Breast epithelium (tissue), 4 donors: ENCODE measurements around the gene CACNB1. TPM values are rescaled to one million over a fixed set of nuclear protein-coding genes. Genes with fewer than 3 reads are reported as not detected.
"Not testable (repeated sequence)": the region's sequence is repeated elsewhere in the genome, so short reads cannot be mapped to it uniquely, and the experiment has no call there.

Experiments used
- DNase-seq, 2 donors: peaks; one replicate each; pipeline ENCODE4 v3.0.0-alpha.2; 2019; ENCODE audit warnings: low spot score in 2 of 2
- H3K27ac ChIP-seq, 2 donors: fragments of 200-600 bp; sonication (generic) in 1 of 2; one replicate each; pipeline ENCODE4 v1.5.1; 2016 to 2019; ENCODE audit warnings: mild to moderate bottlenecking in 1 of 2
- H3K27me3 ChIP-seq, 2 donors: fragments of 200-600 bp; sonication (generic) in 1 of 2; one replicate each; pipeline versions ENCODE4 v1.5.1 to v1.6.0; 2017 to 2019; ENCODE audit warnings: control low read depth in 1 of 2, mild to moderate bottlenecking in 1 of 2
- H3K36me3 ChIP-seq: fragments of 200-600 bp; one replicate; pipeline ENCODE4 v1.5.1; 2019
- H3K4me1 ChIP-seq, 2 donors: fragments of 200-600 bp; sonication (generic); one replicate each; pipeline ENCODE4 v1.5.1; 2016 to 2019; ENCODE audit warnings: control low read depth in 1 of 2
- H3K4me3 ChIP-seq, 3 donors: fragments of 200-600 bp; sonication (generic); 1 replicate in 2 of 3; 2 replicates in 1 of 3; pipeline ENCODE4 v1.5.1; 2016 to 2019; ENCODE audit warnings: mild to moderate bottlenecking in 3 of 3, moderate library complexity in 2 of 3
- H3K9me3 ChIP-seq, 2 donors: fragments of 200-600 bp; sonication (generic) in 1 of 2; one replicate each; pipeline ENCODE4 v1.5.1; 2016 to 2019; ENCODE audit warnings: control low read depth in 1 of 2
- POLR2A ChIP-seq: fragments of 450-650 bp; IDR thresholded peaks from one replicate; pipeline ENCODE4 v1.6.1; 2016; ENCODE audit warnings: antibody characterized with exemption, mild to moderate bottlenecking, moderate library complexity
- POLR2AphosphoS5 ChIP-seq, 3 donors: sonication (generic); formaldehyde crosslinking; IDR thresholded peaks; one replicate each; pipeline ENCODE4 v1.6.1; 2017; ENCODE audit warnings: antibody characterized with exemption in 3 of 3
- intact Hi-C: fragments of 100-400 bp; cut with DNase I; formaldehyde crosslinking; loops from one replicate; pipeline ENCODE4 v1.15.1; 2023; ENCODE audit warnings: low total_unique reads
- total RNA-seq, 3 donors: library from RNA; depleted of rRNA; stranded (reverse); fragments of >200 nt; gene quantifications; one replicate each; pipeline ENCODE4 v1.1.0, GENCODE V29; 2016
- TF ChIP-seq, protein P1 (sequence below), 3 donors: fragments of 450-650 bp; IDR thresholded peaks; one replicate each; pipeline ENCODE4 v1.5.1; 2016 to 2017; ENCODE audit warnings: antibody characterized with exemption in 3 of 3, mild to moderate bottlenecking in 3 of 3, moderate library complexity in 3 of 3

Gene CACNB1
- total RNA-seq, 3 donors from 2014 or later = 12.8 to 21.2 (median 13.9) TPM

DNA sequence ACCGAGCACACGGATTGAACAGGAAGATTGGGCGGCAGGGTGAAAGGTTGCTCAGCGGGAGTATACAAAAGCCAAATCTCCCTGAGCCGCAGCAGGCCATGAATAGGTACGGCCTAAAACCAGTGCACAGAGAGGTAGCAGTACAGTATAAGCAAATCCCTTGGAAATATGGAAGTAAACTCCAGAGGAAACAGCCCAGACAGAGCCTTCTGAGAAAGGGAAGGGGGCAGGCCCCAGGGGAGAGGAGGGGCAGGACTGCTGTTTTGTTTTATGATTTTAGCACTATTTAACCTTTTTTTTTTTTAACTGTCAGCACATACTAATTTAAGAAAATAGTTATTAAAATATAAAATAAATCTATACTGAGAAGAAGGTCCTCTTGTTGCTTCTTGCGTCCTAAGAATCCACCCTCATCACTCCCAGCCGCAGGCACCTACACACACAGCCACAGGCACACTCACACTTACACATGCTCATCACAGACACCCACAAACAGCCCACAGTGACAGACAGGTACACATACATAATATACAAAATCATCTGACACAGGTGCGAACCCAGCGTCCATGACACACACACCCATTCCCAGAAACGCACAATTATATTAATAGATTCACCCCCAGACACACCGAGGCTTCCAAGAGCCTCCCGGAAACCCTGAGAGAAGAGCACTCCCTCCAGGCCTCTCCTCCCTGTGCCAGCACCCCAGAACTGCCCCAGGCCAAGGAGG is 58.9 kb downstream of the CACNB1 start:
- intact Hi-C loops = no loop called here
- no peaks in the 10 kb centered on the region for H3K36me3 ChIP-seq
- no peak overlapping the region for H3K4me3 ChIP-seq
- no peak for DNase-seq
- no peaks in the 10 kb centered on the region for H3K4me1 ChIP-seq
- TF ChIP-seq, protein P1, sequence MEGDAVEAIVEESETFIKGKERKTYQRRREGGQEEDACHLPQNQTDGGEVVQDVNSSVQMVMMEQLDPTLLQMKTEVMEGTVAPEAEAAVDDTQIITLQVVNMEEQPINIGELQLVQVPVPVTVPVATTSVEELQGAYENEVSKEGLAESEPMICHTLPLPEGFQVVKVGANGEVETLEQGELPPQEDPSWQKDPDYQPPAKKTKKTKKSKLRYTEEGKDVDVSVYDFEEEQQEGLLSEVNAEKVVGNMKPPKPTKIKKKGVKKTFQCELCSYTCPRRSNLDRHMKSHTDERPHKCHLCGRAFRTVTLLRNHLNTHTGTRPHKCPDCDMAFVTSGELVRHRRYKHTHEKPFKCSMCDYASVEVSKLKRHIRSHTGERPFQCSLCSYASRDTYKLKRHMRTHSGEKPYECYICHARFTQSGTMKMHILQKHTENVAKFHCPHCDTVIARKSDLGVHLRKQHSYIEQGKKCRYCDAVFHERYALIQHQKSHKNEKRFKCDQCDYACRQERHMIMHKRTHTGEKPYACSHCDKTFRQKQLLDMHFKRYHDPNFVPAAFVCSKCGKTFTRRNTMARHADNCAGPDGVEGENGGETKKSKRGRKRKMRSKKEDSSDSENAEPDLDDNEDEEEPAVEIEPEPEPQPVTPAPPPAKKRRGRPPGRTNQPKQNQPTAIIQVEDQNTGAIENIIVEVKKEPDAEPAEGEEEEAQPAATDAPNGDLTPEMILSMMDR (IDR thresholded peaks at IDR 0.05) = no peak
- no peak for TF ChIP-seq POLR2A
- H3K27me3 ChIP-seq = no peaks in the 10 kb centered on the region
- H3K27ac ChIP-seq = peak overlapping the region; percentile 68 to 83
- no peaks in the 10 kb centered on the region for H3K9me3 ChIP-seq

DNA sequence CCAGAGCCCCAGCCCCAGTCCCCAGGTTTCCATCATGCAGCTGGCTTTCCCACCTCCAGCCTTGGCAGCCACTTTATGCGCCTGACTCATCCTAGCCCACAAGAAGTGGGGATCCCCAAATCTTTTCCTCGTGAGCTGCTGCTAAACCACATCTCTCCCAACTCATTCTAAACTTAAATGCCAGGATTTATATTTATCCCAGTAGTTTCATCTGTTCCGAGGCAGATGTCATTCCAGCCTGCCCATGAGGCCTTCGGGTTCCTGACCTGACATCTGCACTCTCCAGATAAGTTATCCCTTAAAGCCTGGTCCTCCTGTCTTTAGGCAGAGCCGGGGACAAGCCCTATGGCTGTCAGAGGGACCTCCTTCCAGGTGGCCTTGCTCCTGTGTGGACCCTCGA is 62.6 kb downstream of the CACNB1 start:
- Histone ChIP-seq H3K4me3 (no peak overlapping the region), H3K9me3 (no peaks in the 10 kb centered on the region), H3K36me3 (no peaks in the 10 kb centered on the region), H3K27me3 (no peaks in the 10 kb centered on the region), H3K27ac (no peak overlapping the region), H3K4me1 (no peaks in the 10 kb centered on the region)
- DNase-seq = no peak
- intact Hi-C loops = no loop called here
- TF ChIP-seq, protein P1 (IDR thresholded peaks at IDR 0.05) = no peak
- no peak for TF ChIP-seq POLR2A
- no peak for TF ChIP-seq POLR2AphosphoS5 (IDR thresholded peaks at IDR 0.05)

DNA sequence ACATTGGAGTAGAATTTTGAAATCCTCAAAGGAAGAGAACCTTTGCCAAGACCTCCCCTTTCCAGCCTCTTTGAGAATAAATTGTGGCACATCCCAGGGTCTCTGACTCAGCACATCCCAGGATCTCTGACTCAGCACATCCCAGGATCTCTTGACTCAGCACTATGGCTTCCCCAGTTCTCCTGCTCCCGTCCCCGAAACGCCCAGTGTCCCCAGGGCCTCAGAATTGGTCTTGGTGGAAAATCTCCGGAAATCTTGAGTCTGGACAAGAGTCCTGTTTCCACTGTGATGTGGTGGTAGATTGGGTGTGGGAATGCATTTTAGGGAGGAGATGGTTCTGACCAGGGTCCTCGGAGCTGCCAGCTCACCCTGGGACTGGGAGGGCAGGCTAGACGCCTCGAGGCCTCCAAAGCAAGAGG is 65.3 kb downstream of the CACNB1 start:
- H3K9me3 ChIP-seq = no peaks in the 10 kb centered on the region
- H3K4me3 ChIP-seq = no peak overlapping the region
- H3K27ac ChIP-seq = peak overlapping the region in 1 of 2 donors; percentile 26
- H3K27me3 ChIP-seq = no peaks in the 10 kb centered on the region
- TF ChIP-seq POLR2A = no peak
- no peak for TF ChIP-seq POLR2AphosphoS5 (IDR thresholded peaks at IDR 0.05)
- TF ChIP-seq, protein P1 (IDR thresholded peaks at IDR 0.05) = no peak
- intact Hi-C loops = no loop called here
- H3K4me1 ChIP-seq = no peaks in the 10 kb centered on the region
- no peak for DNase-seq
- H3K36me3 ChIP-seq = no peaks in the 10 kb centered on the region

DNA sequence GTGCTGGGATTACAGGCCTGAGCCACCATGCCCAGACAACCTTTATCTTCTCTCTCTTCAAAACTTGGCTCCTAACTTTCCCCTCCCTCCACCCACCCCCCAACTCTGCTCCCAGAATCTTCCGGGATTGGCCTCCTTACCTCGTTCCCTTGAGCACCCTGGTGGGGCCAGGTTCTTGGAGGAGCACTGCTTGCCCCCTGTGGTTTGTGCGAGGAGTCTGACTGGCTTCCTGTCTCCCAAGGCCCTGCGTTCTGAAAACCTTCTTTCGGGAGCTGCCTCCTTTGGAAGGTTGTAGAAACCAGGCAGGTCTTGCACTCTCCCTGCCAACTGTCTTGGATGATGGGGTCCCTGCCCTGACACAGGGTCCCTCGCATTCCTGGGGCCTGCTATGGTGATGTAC is 65.9 kb downstream of the CACNB1 start:
- no peaks in the 10 kb centered on the region for H3K4me1 ChIP-seq
- H3K4me3 ChIP-seq = no peak overlapping the region
- H3K27me3 ChIP-seq = no peaks in the 10 kb centered on the region
- intact Hi-C loops = no loop called here
- DNase-seq = no peak
- TF ChIP-seq POLR2A (no peak), POLR2AphosphoS5 (IDR thresholded peaks at IDR 0.05) (no peak)
- TF ChIP-seq, protein P1 (IDR thresholded peaks at IDR 0.05) = no peak
- H3K9me3 ChIP-seq = no peaks in the 10 kb centered on the region
- peak overlapping the region in 1 of 2 donors; percentile 10 for H3K27ac ChIP-seq
- H3K36me3 ChIP-seq = no peaks in the 10 kb centered on the region

DNA sequence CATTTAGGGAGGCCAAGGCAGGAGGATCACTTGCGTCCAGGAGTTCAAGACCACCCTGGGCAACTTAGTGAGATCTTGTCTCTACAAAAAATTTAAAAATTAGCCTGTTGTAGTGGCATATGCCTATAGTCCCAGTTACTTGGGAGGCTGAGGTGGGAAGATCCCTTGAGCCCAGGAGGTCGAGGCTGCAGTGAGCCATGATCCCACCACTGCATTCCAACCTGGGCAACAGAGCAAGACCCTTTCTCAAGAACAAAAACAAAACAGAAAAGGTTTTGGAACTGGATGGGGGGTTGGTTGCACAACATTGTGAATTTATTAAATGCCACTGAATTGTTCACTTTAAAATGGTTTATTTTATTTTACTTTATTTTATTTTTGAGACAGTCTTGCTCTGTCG is 67.3 kb downstream of the CACNB1 start:
- Histone ChIP-seq H3K4me3 (no peak overlapping the region), H3K4me1 (no peaks in the 10 kb centered on the region), H3K36me3 (no peaks in the 10 kb centered on the region), H3K9me3 (no peaks in the 10 kb centered on the region), H3K27ac (no peak overlapping the region), H3K27me3 (no peaks in the 10 kb centered on the region)
- intact Hi-C loops = no loop called here
- TF ChIP-seq POLR2A = no peak
- TF ChIP-seq POLR2AphosphoS5 (IDR thresholded peaks at IDR 0.05) = no peak
- TF ChIP-seq, protein P1 (IDR thresholded peaks at IDR 0.05) = no peak
- DNase-seq = no peak

DNA sequence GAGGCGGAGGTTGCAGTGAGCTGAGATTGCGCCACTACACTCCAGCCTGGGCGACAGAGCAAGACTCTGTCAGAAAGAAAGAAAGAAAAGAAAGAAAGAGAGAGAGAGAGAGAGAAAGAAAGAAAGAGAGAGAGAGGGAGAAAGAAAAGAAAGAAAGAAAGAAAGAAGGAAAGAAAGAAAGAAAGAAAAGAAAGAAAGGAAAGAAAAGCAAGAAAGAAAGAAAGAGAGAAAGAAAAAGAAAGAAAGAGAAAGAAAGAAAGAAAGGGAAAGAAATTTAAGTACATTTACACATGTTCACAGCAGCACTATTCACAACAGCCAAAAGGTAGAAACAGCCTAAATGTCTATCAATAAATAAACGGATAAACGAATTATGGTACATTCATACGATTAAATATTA is 67.9 kb downstream of the CACNB1 start:
- intact Hi-C loops, H3K36me3 ChIP-seq, DNase-seq, H3K27ac ChIP-seq, H3K9me3 ChIP-seq, H3K27me3 ChIP-seq, H3K4me1 ChIP-seq, H3K4me3 ChIP-seq: not testable (repeated sequence)
